ENCODE data around the gene OR4E1.

The OR4E1 gene

DNA sequence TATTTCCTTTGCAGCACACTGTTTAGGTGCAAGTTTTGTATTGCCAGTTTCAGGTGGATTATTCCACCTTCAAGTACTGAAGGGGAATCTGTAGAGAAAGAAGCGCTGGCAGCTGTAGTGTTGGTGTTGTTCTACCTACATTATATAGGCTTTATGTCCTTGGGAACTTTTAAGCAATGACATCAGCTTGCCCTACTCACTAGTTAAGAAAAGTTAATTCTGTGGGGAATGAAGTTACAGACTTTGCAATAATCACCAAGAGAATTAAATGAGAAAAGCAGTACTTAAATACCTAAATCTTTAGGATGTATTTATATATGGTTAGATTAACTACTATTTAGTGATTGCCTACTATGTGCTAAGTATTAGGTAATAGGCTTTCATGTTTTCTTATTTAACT, at the start of gene OR4E1:
Gene OR4E1, minus strand, starts transcription at position 101 of the 400 bp plus-strand sequence. CDS start 2,883 bp downstream, outside the sequence.
- H2AFZ ChIP-seq (ENCODE audit: low read length) = no peak within 1 kb of the TSS
- H3K9me2 ChIP-seq (replicated peaks; ENCODE audit: insufficient read depth, low read length) = no peaks in the 10 kb centered on the region
- H3K36me3 ChIP-seq (replicated peaks; ENCODE audit: insufficient read depth, low read length) = no peaks in the 10 kb centered on the region
- no peaks in the 10 kb centered on the region for H3F3A ChIP-seq (ENCODE audit: insufficient read depth, low read length)
- TF ChIP-seq CTCF (IDR thresholded peaks at IDR 0.05; ENCODE audit: low read length) (no peak), EZH2phosphoT487 (IDR thresholded peaks at IDR 0.05; ENCODE audit: low read length) (no peak), EZH2 (optimal IDR thresholded peaks at IDR 0.05; ENCODE audit: low read depth, low read length) (no peak)
- H3K9ac ChIP-seq (ENCODE audit: low read length) = no peak within 1 kb of the TSS
- H3K27me3 ChIP-seq (replicated peaks; ENCODE audit: insufficient read depth, low read length) = no peaks in the 10 kb centered on the region
- no peak for DNase-seq
- no peaks in the 10 kb centered on the region for H3K9me3 ChIP-seq (replicated peaks; ENCODE audit: insufficient read depth, low read length)
- no peaks in the 10 kb centered on the region for H4K20me1 ChIP-seq (ENCODE audit: insufficient read depth, low read length)
- no peak within 1 kb of the TSS for H3K4me3 ChIP-seq (ENCODE audit: low read length)
- H3K4me2 ChIP-seq (ENCODE audit: low read depth, low read length) = no peak within 1 kb of the TSS
- no peak within 1 kb of the TSS for H3K27ac ChIP-seq (ENCODE audit: low read length)
- H3K4me1 ChIP-seq (ENCODE audit: low read length) = no peaks in the 10 kb centered on the region
- H3K79me2 ChIP-seq (ENCODE audit: low read length) = no peaks in the 10 kb centered on the region

- Histone ChIP-seq H3K4me1 (ENCODE audit: low read length) (peaks cover 12% of the 10 kb centered on the region), H3K79me2 (ENCODE audit: low read length) (no peaks in the 10 kb centered on the region), H3K9me3 (replicated peaks; ENCODE audit: insufficient read depth, low read length) (no peaks in the 10 kb centered on the region), H3F3A (ENCODE audit: insufficient read depth, low read length) (peaks cover 6% of the 10 kb centered on the region; the same call in 1 of the 2 replicates), H3K27ac (ENCODE audit: low read length) (no peak overlapping the region), H3K36me3 (replicated peaks; ENCODE audit: insufficient read depth, low read length) (no peaks in the 10 kb centered on the region), H3K4me2 (ENCODE audit: low read depth, low read length) (no peak overlapping the region), H3K9ac (ENCODE audit: low read length) (no peak overlapping the region), H2AFZ (ENCODE audit: low read length) (no peak overlapping the region), H3K27me3 (replicated peaks; ENCODE audit: insufficient read depth, low read length) (no peaks in the 10 kb centered on the region), H4K20me1 (ENCODE audit: insufficient read depth, low read length) (no peaks in the 10 kb centered on the region), H3K9me2 (replicated peaks; ENCODE audit: insufficient read depth, low read length) (no peaks in the 10 kb centered on the region), H3K4me3 (ENCODE audit: low read length) (no peak overlapping the region)
- no peak for DNase-seq
- TF ChIP-seq EZH2 (optimal IDR thresholded peaks at IDR 0.05; ENCODE audit: low read depth, low read length) (no peak), EZH2phosphoT487 (IDR thresholded peaks at IDR 0.05; ENCODE audit: low read length) (no peak), CTCF (IDR thresholded peaks at IDR 0.05; ENCODE audit: low read length) (no peak)
Observed at GRCh38 chr14:21721504-21721903, 47.9 kb upstream of the OR4E1 start.

DNA sequence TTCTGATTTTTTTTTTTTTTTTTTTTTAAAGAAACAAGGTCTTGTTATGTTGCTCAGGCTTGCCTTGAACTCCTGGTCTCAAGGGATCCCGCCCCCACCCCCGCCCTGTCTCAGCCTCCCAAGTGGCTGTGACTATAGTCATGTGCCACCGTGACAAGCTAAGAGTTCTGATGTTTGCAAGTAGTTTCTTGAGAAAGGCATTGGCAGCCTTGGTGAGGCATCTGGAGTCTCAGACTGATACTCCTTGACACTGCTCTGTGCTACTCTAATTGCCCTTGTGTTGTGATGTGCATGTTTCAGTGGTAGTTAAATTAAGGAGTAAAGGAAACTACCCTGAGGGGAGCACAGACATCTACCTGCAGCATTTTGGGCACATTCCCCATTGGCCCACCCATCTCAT, 46.2 kb upstream of the OR4E1 start:
- H3K27me3 ChIP-seq (replicated peaks; ENCODE audit: insufficient read depth, low read length) = no peaks in the 10 kb centered on the region

More for the DNA sequence above, 46.2 kb upstream of the OR4E1 start:
- Histone ChIP-seq H2AFZ (ENCODE audit: low read length) (no peak overlapping the region), H3K9me3 (replicated peaks; ENCODE audit: insufficient read depth, low read length) (no peaks in the 10 kb centered on the region), H3K9me2 (replicated peaks; ENCODE audit: insufficient read depth, low read length) (no peaks in the 10 kb centered on the region), H3K36me3 (replicated peaks; ENCODE audit: insufficient read depth, low read length) (no peaks in the 10 kb centered on the region), H3K4me1 (ENCODE audit: low read length) (peaks cover 12% of the 10 kb centered on the region), H3K4me3 (ENCODE audit: low read length) (no peak overlapping the region), H4K20me1 (ENCODE audit: insufficient read depth, low read length) (no peaks in the 10 kb centered on the region), H3F3A (ENCODE audit: insufficient read depth, low read length) (peaks cover 6% of the 10 kb centered on the region; the same call in 1 of the 2 replicates), H3K27ac (ENCODE audit: low read length) (no peak overlapping the region), H3K4me2 (ENCODE audit: low read depth, low read length) (no peak overlapping the region), H3K9ac (ENCODE audit: low read length) (no peak overlapping the region), H3K79me2 (ENCODE audit: low read length) (no peaks in the 10 kb centered on the region)
- no peak for DNase-seq
- TF ChIP-seq CTCF (IDR thresholded peaks at IDR 0.05; ENCODE audit: low read length) (no peak), EZH2phosphoT487 (IDR thresholded peaks at IDR 0.05; ENCODE audit: low read length) (no peak), EZH2 (optimal IDR thresholded peaks at IDR 0.05; ENCODE audit: low read depth, low read length) (no peak)
